Astrocyte (in vitro differentiated cells and primary cell): ENCODE data around the gene JADE1. TPM values are rescaled to one million over a fixed set of nuclear protein-coding genes. Genes with fewer than 3 reads are reported as not detected.

Source experiments
- DNase-seq: peaks from one replicate; pipeline ENCODE4 v3.0.0-alpha.2; 2010; ENCODE audit warnings: low read depth
- FAIRE-seq: peaks from 2 replicates; lab custom pipeline; 2011; peaks lifted over from hg19 to GRCh38; lab: Jason Lieb, UNC
- H2AFZ ChIP-seq: 2 replicates; pipeline ENCODE4 v1.6.0; 2012; ENCODE audit warnings: low read depth, low read length, inconsistent platforms
- H3K27ac ChIP-seq: 2 replicates; pipeline ENCODE4 v1.5.1; 2011; ENCODE audit warnings: low read depth, low read length, inconsistent platforms
- H3K27me3 ChIP-seq: 2 replicates; pipeline ENCODE4 v1.6.0; 2011; ENCODE audit warnings: low read length, inconsistent platforms; ENCODE audit not compliant: insufficient read depth
- H3K36me3 ChIP-seq: 2 replicates; pipeline ENCODE4 v1.5.1; 2011; ENCODE audit warnings: low read length, inconsistent platforms; ENCODE audit not compliant: insufficient read depth
- H3K4me1 ChIP-seq: 2 replicates; pipeline ENCODE4 v1.5.1; 2011; ENCODE audit warnings: low read length, inconsistent platforms; ENCODE audit not compliant: insufficient read depth
- H3K4me2 ChIP-seq: 2 replicates; pipeline ENCODE4 v1.6.0; 2012; ENCODE audit warnings: low read length, inconsistent platforms
- H3K4me3 ChIP-seq: 2 replicates; pipeline ENCODE4 v1.5.1; 2011; ENCODE audit warnings: low read depth, mild to moderate bottlenecking, low read length, inconsistent platforms; ENCODE audit not compliant: insufficient read depth
- H3K79me2 ChIP-seq: 2 replicates; pipeline ENCODE4 v1.6.0; 2012; ENCODE audit warnings: mild to moderate bottlenecking, low read length, inconsistent platforms; ENCODE audit not compliant: insufficient read depth
- H3K9ac ChIP-seq: 2 replicates; pipeline ENCODE4 v1.6.0; 2012; ENCODE audit warnings: mild to moderate bottlenecking, low read length, inconsistent platforms
- H3K9me3 ChIP-seq: 2 replicates; pipeline ENCODE4 v1.5.1; 2012; ENCODE audit warnings: low read depth, mild to moderate bottlenecking, low read length, inconsistent platforms; ENCODE audit not compliant: insufficient read depth
- H4K20me1 ChIP-seq: 2 replicates; pipeline ENCODE4 v1.6.0; 2012; ENCODE audit warnings: low read length, inconsistent platforms; ENCODE audit not compliant: insufficient read depth
- H3K27ac Mint-ChIP-seq: one replicate; pipeline ENCODE4 v1.8.0; 2021; ENCODE audit warnings: mild to moderate bottlenecking, mixed read lengths; ENCODE audit not compliant: unreplicated experiment
- H3K27me3 Mint-ChIP-seq: one replicate; pipeline ENCODE4 v1.8.0; 2021; ENCODE audit warnings: low read depth, mixed read lengths; ENCODE audit not compliant: unreplicated experiment
- H3K36me3 Mint-ChIP-seq: one replicate; pipeline ENCODE4 v1.8.0; 2021; ENCODE audit warnings: low read depth, mixed read lengths; ENCODE audit not compliant: unreplicated experiment
- H3K4me1 Mint-ChIP-seq: one replicate; pipeline ENCODE4 v1.8.0; 2021; ENCODE audit warnings: low read depth, mixed read lengths; ENCODE audit not compliant: unreplicated experiment
- H3K4me3 Mint-ChIP-seq: one replicate; pipeline ENCODE4 v1.8.0; 2021; ENCODE audit warnings: mild to moderate bottlenecking, moderate library complexity, mixed read lengths; ENCODE audit not compliant: unreplicated experiment
- H3K9me3 Mint-ChIP-seq: one replicate; pipeline ENCODE4 v1.8.0; 2021; ENCODE audit warnings: mild to moderate bottlenecking, mixed read lengths; ENCODE audit not compliant: unreplicated experiment
- CTCF ChIP-seq: IDR thresholded peaks from 2 replicates; pipeline ENCODE4 v1.5.1; 2011; ENCODE audit warnings: low read depth, mild to moderate bottlenecking, inconsistent platforms, low read length, moderate library complexity; ENCODE audit not compliant: insufficient read depth
- EZH2 ChIP-seq: IDR thresholded peaks from 2 replicates; pipeline ENCODE4 v1.6.1; 2012; ENCODE audit warnings: mild to moderate bottlenecking, low read length, inconsistent platforms; ENCODE audit not compliant: insufficient read depth
- total RNA-seq: library from RNA; stranded (reverse); gene quantifications from 2 replicates; pipeline ENCODE4 v1.2.1, GENCODE V29; 2021

JADE1 gene
- total RNA-seq, 1 donor from 2014 or later = 88.3 TPM

- no peaks in the 10 kb centered on the region for H3K27me3 Mint-ChIP-seq
- no peaks in the 10 kb centered on the region for H3K4me1 Mint-ChIP-seq
- Histone ChIP-seq H3K36me3 (peaks cover 3% of the 10 kb centered on the region), H3K4me2 (no peak overlapping the region), H3K9me3 (no peaks in the 10 kb centered on the region), H4K20me1 (no peaks in the 10 kb centered on the region), H3K27ac (no peak overlapping the region), H3K27me3 (no peaks in the 10 kb centered on the region), H3K4me1 (no peaks in the 10 kb centered on the region), H2AFZ (no peak overlapping the region), H3K4me3 (no peak overlapping the region), H3K9ac (no peak overlapping the region), H3K79me2 (no peaks in the 10 kb centered on the region)
- no peak overlapping the region for H3K27ac Mint-ChIP-seq
- no peak overlapping the region for H3K4me3 Mint-ChIP-seq
- DNase-seq = no peak
- H3K9me3 Mint-ChIP-seq = no peaks in the 10 kb centered on the region
- FAIRE-seq = no peak
- TF ChIP-seq EZH2 (no peak), CTCF (no peak)
- peaks cover 10% of the 10 kb centered on the region for H3K36me3 Mint-ChIP-seq
Measured at GRCh38 chr4:128879971-128880370, 70.5 kb downstream of the JADE1 start.

GRCh38 chr4:128880662-128881061, 71.2 kb downstream of the JADE1 start:
- H3K9ac ChIP-seq = no peak overlapping the region
- H3K4me3 ChIP-seq = no peak overlapping the region
- Mint-ChIP-seq H3K9me3 (no peaks in the 10 kb centered on the region), H3K36me3 (peaks cover 10% of the 10 kb centered on the region), H3K4me1 (no peaks in the 10 kb centered on the region), H3K27ac (no peak overlapping the region), H3K4me3 (no peak overlapping the region), H3K27me3 (no peaks in the 10 kb centered on the region)
- no peaks in the 10 kb centered on the region for H3K4me1 ChIP-seq
- no peaks in the 10 kb centered on the region for H3K79me2 ChIP-seq
- no peak for FAIRE-seq
- DNase-seq = no peak
- no peaks in the 10 kb centered on the region for H3K9me3 ChIP-seq
- no peak overlapping the region for H3K27ac ChIP-seq
- no peak overlapping the region for H3K4me2 ChIP-seq
- no peaks in the 10 kb centered on the region for H3K36me3 ChIP-seq
- H4K20me1 ChIP-seq = no peaks in the 10 kb centered on the region
- H3K27me3 ChIP-seq = no peaks in the 10 kb centered on the region
- TF ChIP-seq CTCF = no peak
- TF ChIP-seq EZH2 = no peak
- H2AFZ ChIP-seq = no peak overlapping the region

- no peaks in the 10 kb centered on the region for H4K20me1 ChIP-seq
- H3K27me3 ChIP-seq = no peaks in the 10 kb centered on the region
- no peak for TF ChIP-seq EZH2
- TF ChIP-seq CTCF = no peak
- H3K4me3 ChIP-seq = no peak overlapping the region
- Mint-ChIP-seq H3K36me3 (no peaks in the 10 kb centered on the region), H3K4me1 (peaks cover 3% of the 10 kb centered on the region), H3K27me3 (no peaks in the 10 kb centered on the region), H3K27ac (no peak overlapping the region), H3K4me3 (no peak overlapping the region), H3K9me3 (no peaks in the 10 kb centered on the region)
- no peak overlapping the region for H3K4me2 ChIP-seq
- H3K27ac ChIP-seq = no peak overlapping the region
- no peak overlapping the region for H2AFZ ChIP-seq
- H3K9me3 ChIP-seq = no peaks in the 10 kb centered on the region
- no peak overlapping the region for H3K9ac ChIP-seq
- no peak for DNase-seq
- H3K79me2 ChIP-seq = no peaks in the 10 kb centered on the region
- no peaks in the 10 kb centered on the region for H3K36me3 ChIP-seq
- FAIRE-seq = no peak
- no peaks in the 10 kb centered on the region for H3K4me1 ChIP-seq
Measured at GRCh38 chr4:128904821-128905220, 95.3 kb downstream of the JADE1 start.
